Measurements from ENCODE around the gene PPP1R9B.

PPP1R9B gene

GRCh38 chr17:50139950-50140885 is 10.3 kb downstream of the PPP1R9B start:
- no peak overlapping the region for H3K4me3 ChIP-seq (replicated peaks in 1 of 2; ENCODE audit: low read depth in 2 of 2, low read length in 2 of 2)
- TF ChIP-seq CTCF (IDR thresholded peaks at IDR 0.05; ENCODE audit: low read depth, low read length): peak; percentile 90
- peak; percentile 84 to 85 for DNase-seq (ENCODE audit: low read depth in 2 of 2)

- no peak for DNase-seq (ENCODE audit: low read depth in 2 of 2)
- no peak for TF ChIP-seq CTCF (IDR thresholded peaks at IDR 0.05; ENCODE audit: low read depth, low read length)
- H3K4me3 ChIP-seq (replicated peaks in 1 of 2; ENCODE audit: low read depth in 2 of 2, low read length in 2 of 2): no peak overlapping the region
Observed at GRCh38 chr17:50139185-50139783, 11.2 kb downstream of the PPP1R9B start.

GRCh38 chr17:50137042-50137441 is 13.4 kb downstream of the PPP1R9B start:
- no peak for DNase-seq (ENCODE audit: low read depth in 2 of 2)
- no peak for TF ChIP-seq CTCF (IDR thresholded peaks at IDR 0.05; ENCODE audit: low read depth, low read length)
- H3K4me3 ChIP-seq (replicated peaks in 1 of 2; ENCODE audit: low read depth in 2 of 2, low read length in 2 of 2): no peak overlapping the region

- TF ChIP-seq CTCF (IDR thresholded peaks at IDR 0.05; ENCODE audit: low read depth, low read length): no peak
Observed at GRCh38 chr17:50136096-50136687, 14.3 kb downstream of the PPP1R9B start.

GRCh38 chr17:50135316-50136095 is 15.0 kb downstream of the PPP1R9B start:
- H3K4me3 ChIP-seq (replicated peaks in 1 of 2; ENCODE audit: low read depth in 2 of 2, low read length in 2 of 2): no peak overlapping the region
- no peak for DNase-seq (ENCODE audit: low read depth in 2 of 2)
- no peak for TF ChIP-seq CTCF (IDR thresholded peaks at IDR 0.05; ENCODE audit: low read depth, low read length)

More at GRCh38 chr17:50136096-50136687, 14.3 kb downstream of the PPP1R9B start:
- no peak for DNase-seq (ENCODE audit: low read depth in 2 of 2)
- H3K4me3 ChIP-seq (replicated peaks in 1 of 2; ENCODE audit: low read depth in 2 of 2, low read length in 2 of 2): no peak overlapping the region
